GM21529 (cell line): ENCODE data around the gene FBXO40.

Source experiments
- ATAC-seq: cut with Tn5 transposase; IDR thresholded peaks from one replicate; pipeline ENCODE4 v1.9.1; 2021; ENCODE audit not compliant: unreplicated experiment

Gene FBXO40

GRCh38 chr3:121606106-121606505 is 12.9 kb downstream of the FBXO40 start:
- no peak for ATAC-seq

GRCh38 chr3:121619691-121620090 is 26.5 kb downstream of the FBXO40 start:
- ATAC-seq, result no peak

DNA sequence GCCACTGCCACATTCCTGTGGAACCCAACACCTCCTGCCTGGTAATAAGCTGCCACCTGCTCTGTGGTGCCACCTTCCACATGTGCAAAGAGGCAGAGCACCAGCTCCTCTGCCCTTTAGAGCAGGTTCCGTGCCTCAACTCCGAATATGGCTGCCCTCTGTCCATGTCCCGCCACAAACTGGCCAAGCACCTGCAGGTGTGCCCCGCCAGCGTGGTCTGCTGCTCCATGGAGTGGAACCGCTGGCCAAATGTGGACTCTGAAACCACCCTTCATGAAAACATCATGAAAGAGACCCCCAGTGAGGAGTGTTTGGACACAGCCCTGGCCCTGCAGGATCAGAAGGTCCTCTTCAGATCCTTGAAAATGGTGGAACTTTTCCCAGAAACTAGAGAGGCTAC is 28.3 kb downstream of the FBXO40 start:
- no peak for ATAC-seq

- no peak for ATAC-seq
Observed at GRCh38 chr3:121624147-121624899, 31.1 kb downstream of the FBXO40 start.

GRCh38 chr3:121626495-121626894 is 33.3 kb downstream of the FBXO40 start:
- ATAC-seq, result no peak

- ATAC-seq, result no peak
Observed at GRCh38 chr3:121627211-121627610, 34.0 kb downstream of the FBXO40 start.

DNA sequence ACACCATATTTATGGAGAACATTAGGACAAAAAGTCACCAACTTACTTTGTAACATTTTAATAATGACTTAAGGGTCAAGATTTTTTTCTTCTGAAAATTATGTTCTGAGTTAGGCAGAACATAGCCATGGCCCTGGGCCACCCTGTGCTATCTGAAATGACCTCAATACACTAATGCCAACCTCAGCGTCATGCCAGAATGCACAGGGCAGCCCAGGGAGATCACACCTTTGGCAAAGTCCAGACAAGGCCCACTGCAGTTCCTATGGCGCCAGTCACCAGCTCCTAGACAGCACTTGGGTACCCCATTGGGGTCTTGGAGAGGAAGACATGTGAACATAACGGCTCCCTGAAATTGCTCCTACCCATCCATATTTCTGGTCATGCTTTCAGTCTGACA is 34.4 kb downstream of the FBXO40 start:
- ATAC-seq, result no peak

GRCh38 chr3:121629601-121630000 is 36.4 kb downstream of the FBXO40 start:
- ATAC-seq, result no peak

DNA sequence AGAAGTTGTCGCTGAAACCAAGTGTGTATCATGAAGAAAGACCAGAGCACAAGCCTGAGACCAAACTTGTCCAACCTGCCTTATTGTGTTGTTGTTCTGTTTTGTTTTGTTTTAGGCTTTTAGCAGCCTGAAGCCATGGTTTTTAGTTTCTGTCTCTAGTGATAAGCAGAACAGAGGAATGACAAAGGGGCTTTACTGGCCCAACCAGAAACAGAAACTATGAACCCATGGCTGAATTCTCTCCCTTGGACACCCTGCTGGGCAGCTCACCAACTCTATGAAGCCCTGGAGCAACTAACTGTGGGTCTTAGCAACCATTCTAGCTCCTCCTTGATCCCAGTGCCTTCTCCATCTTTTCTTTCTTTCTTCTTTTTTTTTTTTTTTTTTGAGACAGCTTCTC is 37.2 kb downstream of the FBXO40 start:
- ATAC-seq, result no peak

- ATAC-seq, result no peak
Observed at GRCh38 chr3:121637922-121638321, 44.7 kb downstream of the FBXO40 start.

GRCh38 chr3:121641127-121641526 is 47.9 kb downstream of the FBXO40 start:
- ATAC-seq, result no peak

GRCh38 chr3:121642601-121643314 is 49.6 kb downstream of the FBXO40 start:
- ATAC-seq, result no peak

- ATAC-seq, result no peak
Observed at GRCh38 chr3:121645054-121645453, 51.9 kb downstream of the FBXO40 start.

DNA sequence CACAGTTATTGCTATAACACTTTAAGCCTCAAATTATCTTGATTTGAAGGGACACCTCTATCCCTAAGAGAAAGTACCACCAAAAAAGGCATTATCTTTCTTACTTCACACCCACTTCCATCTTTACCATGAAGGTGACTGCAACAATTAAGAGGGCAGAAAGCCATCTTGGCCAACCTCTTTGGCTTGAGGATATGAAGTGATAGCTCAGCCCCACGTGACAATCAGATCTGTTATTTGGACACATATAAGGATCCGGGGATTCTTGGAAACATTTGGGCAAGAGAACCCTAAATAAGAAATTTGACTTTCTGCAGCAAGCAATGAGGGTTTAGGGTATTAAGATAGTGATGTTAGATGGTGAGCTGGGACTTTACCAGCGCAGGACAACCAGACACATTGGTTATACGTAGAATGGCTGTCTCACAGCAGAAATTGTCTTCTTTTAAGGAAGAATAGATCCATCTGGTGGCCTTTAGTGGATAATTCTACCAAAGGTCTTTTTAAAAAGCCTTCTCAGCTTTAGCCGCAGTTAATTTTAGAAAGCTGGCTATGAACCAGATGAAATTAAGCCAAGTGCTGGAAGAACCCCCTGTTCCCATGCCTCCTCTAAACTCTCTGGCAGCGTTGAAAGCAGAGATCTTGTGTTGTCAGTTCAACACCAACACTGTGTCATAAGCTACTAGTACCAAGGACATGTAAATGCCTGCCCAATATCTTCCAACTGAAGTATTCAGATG is 55.2 kb downstream of the FBXO40 start:
- no peak for ATAC-seq

DNA sequence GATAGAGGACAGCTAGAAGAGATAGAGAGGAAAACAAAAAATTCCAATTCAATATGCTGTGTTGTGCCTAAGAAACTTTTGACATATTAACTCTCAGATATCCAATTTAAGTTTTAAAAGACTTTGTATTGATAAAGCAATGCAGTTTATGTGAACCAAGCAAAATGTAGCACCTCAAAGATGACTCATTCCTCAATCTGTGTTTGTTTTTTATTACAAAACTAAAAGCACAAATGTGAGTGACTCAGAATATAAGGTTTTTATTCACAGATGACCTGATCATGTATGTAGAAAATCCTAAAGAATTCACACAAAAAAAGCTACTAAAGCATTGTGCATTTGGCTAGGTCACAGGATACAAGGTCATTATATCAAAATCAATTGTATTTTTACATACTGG is 56.5 kb downstream of the FBXO40 start:
- ATAC-seq, result no peak

- ATAC-seq, result no peak
Observed at GRCh38 chr3:121651684-121652083, 58.5 kb downstream of the FBXO40 start.

DNA sequence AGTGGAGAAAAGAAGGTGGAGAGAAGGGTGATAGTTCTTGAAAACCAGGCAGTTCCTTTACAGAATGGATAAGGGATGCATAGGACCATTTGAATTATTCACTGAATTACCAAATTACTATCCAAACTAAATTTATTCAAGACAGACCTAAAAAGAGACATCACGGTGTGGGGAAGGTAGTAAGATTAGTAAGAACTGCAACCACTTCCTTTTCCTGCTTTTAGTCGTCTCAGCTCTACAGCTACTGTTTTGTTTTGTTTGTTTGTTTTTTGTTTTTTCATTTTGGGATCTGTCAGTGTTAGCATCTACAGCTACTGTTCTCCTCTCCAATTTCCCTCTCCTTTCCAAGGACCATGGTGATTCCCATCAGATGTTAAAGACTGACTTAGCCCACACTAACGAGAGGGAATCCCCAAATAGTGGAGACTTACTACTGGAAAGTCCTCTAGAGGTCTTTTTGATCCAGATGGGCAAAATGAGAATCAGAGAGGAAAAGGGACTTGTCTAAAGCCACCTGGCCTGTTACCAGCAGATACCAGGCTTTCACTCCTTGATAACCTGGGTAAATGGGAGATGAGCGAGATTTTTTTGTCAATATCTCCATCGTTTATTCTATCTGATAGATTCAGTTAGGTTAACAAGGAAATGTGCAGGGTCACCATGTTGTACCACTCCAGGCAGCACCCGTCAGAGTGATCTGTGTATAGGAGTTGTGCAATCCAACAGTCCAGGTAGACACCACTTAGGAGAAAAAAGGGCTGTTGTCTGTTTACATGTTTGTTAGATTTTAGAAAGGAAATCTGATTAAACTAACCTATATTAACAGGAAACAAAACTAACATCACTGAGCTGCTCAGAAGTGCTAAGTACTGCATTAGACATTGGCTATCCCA is 61.6 kb downstream of the FBXO40 start:
- peak; percentile 86 for ATAC-seq

DNA sequence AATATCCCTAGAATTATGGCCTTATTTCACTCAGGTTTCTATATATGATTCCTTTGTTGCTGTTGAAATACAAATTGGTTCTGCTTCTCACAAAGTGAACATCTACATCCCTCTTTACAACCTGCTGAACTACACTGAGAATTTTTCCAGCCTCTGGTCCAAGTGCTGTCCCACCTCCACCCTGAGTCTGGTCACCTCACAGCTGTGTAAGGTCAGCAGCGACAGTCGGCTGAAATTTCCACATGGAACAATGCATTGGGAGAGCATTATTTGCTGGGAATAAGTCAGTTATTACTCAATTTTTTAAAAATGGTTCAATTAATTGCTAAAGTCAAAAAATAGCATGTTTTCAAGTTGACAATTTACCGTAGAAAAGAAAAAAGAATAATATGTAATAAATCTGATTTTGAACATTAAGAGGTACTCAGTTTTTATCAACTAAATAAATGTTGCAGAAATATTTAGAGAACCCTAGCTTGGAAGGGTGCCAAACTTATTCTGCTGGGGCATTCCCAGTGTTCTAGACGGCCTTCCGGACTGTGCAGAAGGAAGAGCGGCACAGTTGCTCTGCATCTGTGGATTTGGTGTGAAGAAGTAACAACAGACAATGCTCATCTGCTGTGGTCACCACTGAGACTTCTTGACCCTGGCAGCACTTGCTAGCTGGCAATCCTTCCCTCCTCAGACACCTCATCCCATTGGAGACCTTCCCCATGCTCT is 65.7 kb downstream of the FBXO40 start:
- ATAC-seq, result no peak

DNA sequence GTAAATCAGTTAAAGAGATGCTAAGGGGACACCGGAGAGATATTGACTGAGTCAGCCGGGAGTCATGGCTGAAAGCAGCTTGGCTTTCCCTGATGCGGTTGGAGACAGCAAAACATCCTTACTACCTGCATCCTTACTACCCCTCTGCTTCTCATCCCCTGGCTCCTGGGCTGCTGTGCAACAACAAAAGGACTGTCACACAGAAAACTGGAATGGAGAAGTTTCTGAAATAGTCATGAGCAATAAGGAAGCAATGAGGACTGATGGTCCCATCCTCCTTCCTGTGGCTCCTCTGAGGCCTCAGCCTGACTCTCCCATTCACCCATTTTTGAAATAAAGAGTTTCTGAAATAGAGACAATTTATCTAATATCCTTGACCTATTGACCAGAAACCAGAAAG is 66.4 kb downstream of the FBXO40 start:
- no peak for ATAC-seq
